CD4-positive, alpha-beta T cell treated with Interleukin-15 for 1 hour (primary cell): ENCODE measurements around the gene KCNB1.
"Not testable (repeated sequence)": the region's sequence is repeated elsewhere in the genome, so short reads cannot be mapped to it uniquely, and the experiment has no call there.

Source experiments
- DNase-seq: peaks from one replicate; pipeline ENCODE4 v3.0.0-alpha.2; 2020

KCNB1 gene

DNA sequence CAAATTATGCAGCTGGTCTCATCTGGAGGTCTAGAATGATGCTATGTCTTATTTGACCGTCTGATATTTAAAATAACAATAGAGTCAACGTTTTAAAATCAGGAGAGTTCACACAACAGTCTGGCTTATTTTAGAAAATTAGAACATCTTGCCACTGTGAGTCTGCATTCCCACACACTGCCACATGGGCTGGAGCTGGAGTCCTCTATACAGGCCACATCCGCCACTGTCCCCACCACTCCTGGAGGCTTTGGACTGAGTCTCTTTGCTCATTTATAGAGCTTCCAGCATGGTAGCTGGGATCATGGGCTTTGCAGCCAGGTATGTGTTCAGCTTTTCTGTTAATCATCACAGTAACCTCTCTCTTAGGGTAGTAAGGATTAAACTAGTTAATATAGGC lies 135.8 kb downstream of the KCNB1 start:
- DNase-seq, result no peak

DNA sequence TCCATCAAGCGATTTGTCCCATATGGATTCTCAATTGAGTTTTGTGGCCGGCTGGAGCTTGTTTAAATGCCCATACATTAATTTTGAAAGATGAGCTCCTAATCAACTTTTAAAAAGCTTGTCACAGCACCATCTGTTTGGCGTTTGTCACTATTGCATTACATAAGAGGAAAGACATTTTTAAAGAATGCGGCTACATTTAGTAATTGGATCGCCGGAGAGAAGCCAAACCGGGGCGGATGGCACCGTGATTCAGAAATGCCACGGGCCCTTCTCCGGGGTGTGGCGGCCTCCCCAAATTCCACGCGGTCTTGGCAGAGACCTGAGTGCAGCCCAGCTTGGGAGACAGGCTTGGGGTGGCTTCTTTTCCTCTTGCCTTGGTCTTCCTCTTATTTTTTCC lies 136.9 kb downstream of the KCNB1 start:
- no peak for DNase-seq

DNA sequence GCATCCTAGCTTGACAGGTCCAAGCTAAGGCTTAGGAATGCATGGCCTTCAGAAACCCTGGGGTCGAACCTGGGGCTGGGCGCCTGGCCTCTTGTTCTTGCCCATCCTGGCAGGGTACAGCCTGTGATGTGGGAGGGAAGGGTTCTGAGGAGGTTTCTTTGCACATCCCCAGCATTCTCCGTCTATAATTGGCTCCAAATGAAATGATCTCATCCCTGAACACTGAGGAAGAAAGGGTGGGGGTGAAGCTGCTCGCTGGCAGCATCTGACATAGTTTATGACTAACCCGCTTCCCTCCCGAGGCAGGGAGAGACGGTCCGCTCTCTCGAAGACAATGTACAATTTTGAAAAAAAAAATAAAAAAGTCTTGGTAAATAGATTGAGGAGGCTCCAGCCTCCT lies 137.5 kb downstream of the KCNB1 start:
- no peak for DNase-seq

DNA sequence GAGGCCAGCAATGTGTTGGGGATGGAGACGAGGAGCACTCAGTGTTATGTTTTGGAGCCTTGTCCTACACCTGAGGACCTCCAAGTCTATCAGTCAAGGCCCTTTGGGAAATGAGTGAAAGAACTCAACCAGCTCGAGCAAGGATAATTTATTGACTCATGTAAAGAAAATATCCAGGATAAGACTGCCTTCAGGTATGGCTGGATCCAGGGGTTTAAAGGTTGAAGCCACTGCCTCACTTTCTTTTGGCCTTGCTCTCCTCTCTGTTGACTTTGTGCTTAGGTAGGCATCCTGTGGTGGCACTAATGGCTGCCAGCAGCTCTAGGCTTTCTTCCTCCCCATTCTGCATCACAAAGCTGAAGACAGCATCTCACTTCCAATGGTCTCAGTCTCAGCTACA lies 138.3 kb downstream of the KCNB1 start:
- DNase-seq, result no peak

DNA sequence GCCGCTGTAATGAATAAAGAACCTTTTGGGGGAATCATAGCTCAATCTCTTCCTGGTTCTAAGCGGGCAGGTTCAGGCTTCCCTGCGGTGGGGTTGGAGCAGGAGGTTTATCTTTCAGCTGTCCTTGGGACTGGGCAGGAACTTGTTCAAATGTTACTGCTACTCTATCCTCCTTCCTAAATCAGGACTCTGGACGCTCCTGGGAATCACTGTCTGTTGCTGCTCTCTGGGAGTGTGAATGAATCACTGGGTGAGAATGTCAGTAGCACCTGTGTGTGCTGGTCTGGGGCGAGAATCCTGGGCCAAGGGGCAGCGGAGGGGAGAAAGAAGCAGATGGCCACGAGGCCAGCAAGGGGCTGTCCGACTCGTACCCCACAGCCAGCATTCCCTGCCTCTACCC lies 139.2 kb downstream of the KCNB1 start:
- no peak for DNase-seq

DNA sequence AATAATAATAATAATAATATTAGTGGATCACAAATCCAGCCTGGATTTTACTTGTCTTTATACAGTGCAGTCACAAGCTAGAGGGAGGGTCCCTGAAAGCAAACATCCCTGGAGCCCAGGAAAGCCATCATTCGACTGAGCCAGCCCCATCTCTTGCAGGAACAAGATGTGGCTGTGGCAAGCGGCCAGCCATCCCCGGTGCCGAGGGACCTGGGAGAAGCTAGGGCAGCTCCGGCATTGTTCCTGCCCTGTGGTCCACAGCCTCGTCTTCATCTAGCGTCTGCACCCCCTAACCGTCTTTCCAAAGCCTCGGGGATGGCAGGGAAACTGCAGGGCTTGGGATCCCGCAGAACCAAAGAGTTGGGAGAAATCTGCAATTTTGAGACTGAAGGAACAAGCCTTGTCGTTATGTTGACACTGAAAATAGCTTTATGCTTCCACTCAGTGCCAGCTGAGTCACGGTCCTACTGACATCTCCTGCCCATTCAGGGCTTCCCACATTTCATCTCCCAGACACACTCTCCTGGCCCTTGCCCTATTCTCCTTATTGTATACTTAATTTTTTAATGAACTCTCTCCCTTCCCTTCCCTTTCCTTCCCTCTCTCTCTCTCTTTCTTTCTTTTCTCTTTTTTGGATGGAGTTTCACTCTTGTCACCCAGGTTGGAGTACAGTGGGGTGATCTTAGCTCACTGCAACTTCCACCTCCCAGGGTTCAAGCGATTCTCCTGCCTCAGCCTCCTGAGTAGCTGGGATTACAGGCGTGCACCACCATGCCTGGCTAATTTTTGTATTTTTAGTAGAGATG lies 142.1 kb downstream of the KCNB1 start:
- no peak for DNase-seq

DNA sequence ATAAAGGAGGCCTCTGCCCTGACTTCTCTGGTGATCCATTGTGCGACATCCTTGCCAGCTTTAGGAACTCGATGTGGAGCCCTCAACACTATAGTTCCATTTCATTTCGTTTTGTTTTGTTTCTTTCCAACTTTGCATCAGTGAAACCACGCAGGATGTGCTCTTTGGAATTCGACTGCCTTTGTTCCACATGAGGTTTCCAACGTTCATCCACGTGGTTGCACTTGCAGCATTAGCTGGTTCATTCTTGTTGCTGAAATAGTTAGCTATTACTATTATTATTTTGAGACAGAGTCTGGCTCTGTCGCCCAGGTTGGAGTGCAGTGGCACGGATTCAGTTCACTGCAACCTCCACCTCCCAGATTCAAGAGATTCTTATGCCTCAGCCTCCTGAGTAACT lies 143.3 kb downstream of the KCNB1 start:
- no peak for DNase-seq

DNA sequence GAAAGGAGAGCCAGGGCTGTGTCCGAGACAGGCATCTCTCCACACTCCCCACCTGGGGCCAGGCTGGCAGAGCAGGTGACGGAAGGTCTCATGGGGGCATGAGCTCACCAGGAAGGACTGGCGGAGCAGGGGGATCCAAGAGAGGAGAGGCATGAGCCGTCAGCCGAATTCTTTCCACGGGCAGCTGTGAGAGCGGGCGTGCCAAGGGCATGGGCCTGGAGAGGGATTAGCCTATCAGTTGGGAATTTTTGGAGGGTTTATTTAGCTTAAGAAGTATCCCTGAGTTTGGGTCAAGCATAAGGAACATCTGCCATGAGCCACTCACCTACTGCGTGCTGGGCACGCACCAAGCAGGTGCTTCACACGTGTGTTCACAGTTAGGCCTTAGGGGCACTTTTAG lies 144.4 kb downstream of the KCNB1 start:
- no peak for DNase-seq

DNA sequence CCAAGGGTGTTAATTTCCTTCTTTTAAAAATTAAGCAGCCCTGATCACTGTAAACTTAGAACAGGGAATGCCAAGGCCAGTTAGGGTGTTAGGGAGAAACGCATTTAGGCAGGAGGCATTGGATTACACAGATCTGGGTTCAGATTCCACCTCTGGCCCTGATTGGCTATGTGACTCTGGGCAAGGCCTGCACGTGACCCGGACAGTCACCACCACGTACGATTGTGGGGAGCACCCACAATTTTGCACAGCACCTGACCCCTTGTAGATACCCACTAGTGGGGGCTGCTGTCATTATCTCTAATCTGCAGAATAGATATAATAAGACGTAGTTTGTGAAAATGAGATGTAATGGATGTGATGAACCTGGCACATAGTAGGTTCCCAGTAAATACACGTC lies 145.1 kb downstream of the KCNB1 start:
- no peak for DNase-seq

DNA sequence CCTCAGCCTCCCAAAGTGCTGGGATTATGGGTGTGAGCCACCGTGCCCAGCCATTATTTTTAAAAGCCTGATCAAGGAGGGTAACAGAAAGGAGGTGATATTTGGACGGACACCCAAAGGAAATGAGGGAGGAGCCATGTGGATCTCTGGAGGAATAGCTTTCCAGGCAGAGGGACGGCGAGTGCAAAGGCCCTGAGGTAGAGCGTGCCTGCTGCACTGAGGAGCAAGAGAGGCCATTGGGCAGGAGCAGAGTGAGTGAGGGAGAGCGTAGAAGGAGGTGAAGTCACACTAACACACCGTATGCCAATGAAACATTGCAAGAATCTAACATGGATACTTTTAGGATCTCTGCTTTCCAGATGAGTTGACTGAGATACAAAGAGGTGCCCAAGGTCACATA lies 145.7 kb downstream of the KCNB1 start:
- DNase-seq, result no peak

DNA sequence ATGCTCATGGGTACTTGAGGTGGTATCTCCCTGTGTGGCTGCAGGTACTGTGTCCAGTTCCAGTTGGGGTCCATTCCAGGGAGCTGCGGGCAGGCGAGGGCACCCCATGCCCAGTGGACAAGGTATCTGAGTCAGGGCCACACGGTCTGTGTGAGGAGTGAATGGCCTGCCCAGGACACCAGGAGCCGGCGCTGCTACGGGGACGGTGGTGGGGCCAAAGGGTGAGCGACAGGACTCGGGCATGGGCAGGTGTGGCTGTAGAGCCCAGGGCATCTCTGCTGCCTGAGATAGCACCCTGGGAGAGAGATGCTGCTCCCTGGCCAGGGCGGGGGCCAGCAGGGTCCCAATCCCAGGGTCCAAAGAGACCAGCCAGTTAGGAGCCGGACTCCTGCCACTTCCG lies 147.0 kb downstream of the KCNB1 start:
- DNase-seq, result no peak

DNA sequence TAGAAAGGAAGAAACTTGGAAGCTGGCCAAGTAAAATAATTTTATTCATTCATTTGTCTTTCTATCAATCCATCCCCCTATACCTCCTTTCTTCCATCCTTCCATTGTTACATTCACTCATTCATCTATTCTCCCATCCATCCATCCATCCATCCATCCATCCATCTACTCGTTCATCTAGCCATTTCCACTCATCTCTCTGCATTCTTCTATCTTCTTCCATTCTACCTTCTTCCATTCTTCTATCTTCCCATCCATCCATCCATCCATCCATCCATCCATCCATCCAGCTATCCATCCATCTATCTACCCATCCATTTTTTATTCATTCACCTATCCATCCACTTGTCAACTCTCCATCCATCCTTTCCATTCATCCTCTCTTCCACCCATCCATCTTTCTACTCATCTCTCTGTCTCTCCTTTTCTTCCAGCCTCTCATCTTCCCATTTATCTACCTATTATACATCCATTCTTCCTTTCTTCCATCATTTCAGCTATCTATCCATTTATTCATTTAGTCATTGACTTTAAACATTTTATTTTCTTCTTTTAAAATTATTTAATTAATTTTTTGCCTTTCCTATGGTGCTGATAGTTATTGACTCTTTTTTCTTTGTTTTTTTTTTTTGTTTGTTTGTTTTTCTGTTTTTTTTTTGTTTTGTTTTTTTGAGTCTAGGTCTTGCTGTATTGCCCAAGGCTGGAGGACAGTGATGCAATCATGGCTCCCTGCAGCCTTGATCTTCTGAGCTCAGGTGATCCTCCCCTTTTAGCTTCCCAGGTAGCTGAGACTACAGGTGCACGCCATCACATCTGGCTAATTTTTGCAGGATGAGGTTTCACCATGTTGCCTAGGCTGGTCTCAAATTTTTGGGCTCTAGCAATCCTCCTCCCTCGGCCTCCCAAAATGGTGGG lies 151.5 kb downstream of the KCNB1 start:
- no peak for DNase-seq

DNA sequence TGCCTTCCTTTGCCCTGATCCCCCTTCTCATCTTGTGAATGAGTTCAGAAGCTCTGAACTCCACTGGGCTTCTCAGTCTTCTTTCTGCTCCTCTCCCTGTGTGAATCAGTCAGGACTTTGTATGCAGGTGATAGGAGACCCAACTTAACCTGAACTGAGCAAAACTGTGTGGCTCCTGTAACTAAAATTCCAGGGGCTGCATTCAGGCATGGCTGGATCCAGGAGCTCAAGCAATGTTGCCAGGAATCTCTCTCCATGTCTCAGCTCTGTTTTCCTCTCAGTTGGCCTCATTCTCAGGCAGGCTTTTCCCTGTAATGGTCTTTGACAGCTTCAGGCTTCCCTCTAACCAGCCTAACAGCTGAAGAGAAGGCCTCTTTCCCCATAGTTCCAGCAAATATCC lies 153.7 kb downstream of the KCNB1 start:
- DNase-seq, result no peak

DNA sequence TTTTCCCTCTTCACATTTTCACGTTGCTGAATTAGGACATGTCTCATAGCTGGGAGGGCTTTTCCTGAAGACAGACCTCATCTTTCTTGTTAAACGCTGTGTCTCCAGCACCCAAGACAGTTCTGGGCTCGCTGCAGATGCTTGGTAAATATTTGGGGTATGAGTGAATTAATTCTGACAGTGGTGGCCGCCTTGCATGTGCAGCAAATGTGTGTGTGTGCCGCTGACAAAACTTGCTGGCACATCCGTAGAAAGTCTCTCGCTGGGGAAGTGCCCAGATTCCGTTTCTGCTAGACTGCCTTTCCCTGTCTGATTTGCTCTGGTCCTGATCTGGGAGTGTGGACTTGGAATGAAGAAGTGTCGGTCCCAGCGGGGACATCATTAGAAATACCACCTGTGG lies 156.4 kb downstream of the KCNB1 start:
- no peak for DNase-seq

DNA sequence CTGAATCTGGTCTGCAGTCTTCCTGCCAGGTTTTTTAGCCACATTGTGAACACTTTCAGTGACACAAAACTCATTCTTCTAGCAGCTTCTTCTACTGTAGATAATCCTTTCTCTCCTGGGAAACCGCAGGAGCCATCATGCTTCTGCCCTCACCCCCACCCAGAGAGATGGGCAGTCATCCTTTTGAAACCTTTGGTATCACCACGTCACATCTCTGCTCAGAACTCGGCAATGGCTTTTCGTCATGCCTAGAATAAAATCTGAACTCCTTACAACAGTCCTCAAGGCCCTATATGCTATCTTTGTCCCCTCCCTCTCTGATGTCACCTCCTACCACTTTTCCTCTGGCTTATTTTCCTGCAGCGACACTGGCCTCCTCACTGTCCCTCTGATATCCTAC lies 158.2 kb downstream of the KCNB1 start:
- DNase-seq, result no peak

DNA sequence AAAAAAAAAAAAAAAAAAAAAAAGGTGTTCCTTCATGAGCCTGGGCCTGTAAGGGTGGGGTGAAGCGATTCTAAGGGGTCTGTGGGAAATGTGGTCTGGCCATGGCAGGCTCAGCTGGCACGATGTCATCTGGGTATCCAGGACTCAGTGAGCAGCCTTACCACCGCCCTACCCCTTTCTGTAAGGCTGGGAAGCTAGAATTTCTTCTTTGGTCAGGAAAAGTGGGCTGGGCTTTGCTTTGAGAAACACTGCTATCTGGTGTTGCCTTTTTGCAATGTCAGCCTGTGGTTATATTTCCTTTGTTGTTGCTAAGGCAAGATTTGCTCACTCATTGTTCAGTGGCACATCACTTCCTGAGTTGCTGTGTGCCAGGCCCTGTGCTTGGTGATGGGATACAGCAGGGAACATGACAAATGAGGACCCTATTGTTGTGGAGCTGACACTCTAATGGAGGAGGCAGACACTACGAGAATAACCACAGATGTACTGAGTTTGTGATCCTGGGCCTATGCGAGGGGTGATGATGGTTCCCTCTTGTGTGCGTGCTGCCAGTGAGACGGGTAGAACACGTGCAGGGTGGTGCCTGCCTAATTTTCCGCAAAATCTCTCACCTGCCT lies 158.7 kb downstream of the KCNB1 start:
- DNase-seq, result peak; percentile 40

DNA sequence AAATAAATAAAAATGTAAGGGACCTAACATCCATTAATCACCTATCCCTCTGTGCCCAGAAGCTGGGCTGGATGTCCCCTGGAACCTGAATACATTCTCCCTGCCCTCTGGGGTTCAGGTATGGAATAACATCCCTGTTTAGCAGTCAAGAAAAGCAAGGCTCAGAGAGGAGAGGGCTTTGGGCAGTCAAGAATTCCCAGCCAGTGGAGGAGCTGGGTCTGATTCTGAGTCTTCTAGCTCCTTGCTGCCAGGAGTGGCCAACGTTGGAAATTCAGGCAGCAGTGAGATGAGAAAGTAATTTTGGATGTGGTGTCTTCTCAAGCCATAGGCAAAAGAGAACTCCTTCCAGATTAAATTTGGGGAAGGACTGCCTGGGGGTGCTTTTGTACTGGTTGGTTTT lies 162.0 kb downstream of the KCNB1 start:
- no peak for DNase-seq

DNA sequence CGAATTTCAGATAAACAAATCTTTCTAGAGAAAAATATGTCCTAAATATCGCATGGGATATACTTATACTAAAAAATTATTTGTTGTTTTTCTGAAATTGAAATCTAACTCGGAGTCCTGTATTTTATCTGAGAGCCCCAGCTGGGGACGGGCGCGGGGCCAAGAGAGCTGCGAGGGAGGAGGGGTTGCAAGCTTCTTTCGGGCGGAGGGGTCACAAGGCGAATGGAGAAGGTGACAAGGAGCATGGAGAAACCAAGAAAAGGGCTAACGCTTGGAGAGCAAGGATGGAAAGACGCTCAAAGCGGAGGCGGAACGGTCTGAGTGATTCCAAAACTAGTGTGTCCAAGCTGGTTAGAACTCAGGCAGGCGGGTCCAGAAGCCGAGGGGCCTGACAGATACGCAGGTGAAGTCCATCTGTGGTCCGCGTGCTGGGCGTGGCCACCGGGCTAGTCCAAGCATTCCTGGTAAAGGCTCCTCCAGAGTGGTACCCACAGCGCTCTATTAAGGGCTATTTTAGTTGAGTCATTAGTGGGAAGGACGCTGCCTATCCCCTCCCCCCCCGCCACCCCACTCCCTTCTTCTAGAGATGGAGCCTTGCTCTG lies 163.2 kb downstream of the KCNB1 start:
- DNase-seq, result no peak

DNA sequence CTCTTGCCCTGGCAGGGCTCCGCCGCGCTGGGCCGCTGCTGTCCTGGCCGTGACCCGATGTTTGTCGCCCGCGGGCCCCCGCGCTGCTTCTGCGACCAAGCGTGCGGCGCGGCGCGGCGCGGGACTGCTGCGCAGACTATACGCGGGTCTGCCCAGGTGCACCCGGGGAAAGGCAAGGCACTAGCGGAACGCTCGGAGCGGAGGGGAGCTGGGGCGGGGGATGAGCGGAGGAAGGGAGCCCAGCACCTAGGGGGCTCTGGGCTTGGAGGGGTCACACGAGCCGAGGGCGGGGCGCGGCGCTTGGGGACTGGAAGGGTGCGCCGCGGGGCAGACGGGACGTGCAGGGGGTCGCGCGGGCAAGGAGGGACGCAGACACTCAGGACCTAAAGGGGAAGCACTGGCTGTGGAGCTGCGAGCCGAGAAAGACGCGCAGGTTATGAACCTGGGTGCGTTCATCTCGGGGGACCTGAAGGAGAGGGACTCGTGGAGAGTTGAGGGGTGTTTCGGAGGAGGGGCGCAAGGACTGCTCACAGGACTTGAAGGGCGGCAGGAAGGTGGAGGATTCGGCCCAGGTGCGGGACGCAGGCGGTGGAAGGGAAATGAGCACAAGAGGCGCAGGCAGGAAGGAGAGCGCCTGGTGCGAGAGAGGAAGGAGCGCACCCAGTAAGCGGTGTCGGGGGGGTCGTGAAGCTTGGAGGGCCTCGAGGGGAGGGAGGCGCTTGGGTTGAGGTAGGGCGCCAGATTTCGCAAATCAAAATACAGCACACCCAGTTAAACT lies 163.8 kb downstream of the KCNB1 start:
- no peak for DNase-seq

DNA sequence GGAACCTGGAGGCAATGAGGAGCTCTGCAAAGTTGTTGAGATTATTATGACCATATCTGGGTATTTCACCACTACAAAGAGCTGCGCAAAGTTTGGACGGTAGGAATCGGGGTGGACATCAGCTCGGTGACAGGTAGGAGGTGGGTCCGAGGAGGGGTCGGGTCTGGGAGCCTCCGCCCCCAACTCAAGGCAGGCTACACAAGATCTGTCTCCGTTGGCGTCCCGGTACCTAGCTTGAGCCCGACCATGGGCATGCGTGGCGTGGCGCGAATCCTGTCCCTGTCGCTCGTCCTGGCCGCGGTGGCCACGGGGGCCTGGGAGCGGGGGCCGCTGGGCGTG lies 164.4 kb downstream of the KCNB1 start:
- DNase-seq, result no peak

DNA sequence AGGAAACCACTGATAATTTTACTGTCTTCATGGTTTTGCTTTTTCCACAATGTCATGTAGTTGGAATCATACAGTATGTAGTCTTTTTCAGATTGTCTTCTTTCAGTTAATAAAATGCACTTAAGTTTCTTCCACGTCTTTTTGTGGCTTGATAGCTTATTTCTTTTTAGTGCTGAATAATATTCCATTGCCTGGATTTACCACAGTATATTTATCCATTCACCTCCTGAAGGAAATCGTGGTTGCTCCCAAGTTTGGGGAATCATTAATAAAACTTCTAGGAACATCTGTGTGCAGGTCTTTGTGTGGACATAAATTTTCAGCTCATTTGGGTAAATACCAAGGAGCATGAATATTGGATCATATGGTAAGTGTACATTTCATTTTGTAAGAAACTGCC lies 165.8 kb downstream of the KCNB1 start:
- no peak for DNase-seq

DNA sequence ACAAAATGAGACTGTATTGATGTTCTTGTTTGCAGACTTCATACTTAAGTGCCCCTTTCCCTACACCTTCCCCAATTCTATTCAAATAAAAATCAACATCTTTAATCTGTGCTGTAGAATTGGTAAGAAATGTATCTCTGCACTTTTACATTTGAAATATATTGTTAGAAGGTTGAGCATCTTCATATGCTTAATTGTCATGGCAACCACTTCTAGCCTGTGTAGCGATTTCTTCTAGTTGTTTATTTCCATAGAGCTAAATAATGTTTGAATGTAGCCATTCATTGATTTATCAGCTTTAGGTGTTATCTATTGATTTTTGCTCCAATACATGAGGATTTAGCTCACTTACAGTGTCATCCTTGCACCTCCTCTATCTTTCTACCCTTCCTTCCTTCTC lies 166.9 kb downstream of the KCNB1 start:
- no peak for DNase-seq

DNA sequence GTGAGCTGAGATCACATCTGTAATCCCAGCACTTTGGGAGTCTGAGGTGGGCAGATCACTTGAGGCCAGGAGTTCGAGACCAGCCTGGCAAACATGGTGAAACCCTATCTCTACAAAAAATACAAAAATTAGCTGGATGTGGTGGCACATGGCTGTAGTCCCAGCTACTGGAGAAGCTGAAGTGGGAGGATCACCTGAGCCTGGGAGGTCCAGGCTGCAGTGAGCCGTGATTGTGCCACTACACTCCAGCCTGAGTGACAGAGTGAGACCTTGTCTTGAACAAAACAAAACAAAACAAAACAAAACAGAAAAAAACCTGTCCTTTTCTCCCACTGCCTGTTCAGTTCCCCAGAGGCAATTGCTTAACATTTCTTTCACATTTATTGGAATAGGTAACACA lies 168.4 kb downstream of the KCNB1 start:
- DNase-seq, result not testable (repeated sequence)
